HG03521 (cell line): ENCODE measurements around the gene MRPL49.
"Not testable (repeated sequence)": the region's sequence is repeated elsewhere in the genome, so short reads cannot be mapped to it uniquely, and the experiment has no call there.

Experiments used
- ATAC-seq: cut with Tn5 transposase; IDR thresholded peaks from one replicate; pipeline ENCODE4 v1.9.1; 2021; ENCODE audit warnings: mild to moderate bottlenecking, moderate library complexity; ENCODE audit not compliant: unreplicated experiment

The MRPL49 gene

GRCh38 chr11:65160643-65161042 is 38.5 kb downstream of the MRPL49 start:
- ATAC-seq: no peak

- no peak for ATAC-seq
Measured at GRCh38 chr11:65163684-65164083, 41.6 kb downstream of the MRPL49 start.

DNA sequence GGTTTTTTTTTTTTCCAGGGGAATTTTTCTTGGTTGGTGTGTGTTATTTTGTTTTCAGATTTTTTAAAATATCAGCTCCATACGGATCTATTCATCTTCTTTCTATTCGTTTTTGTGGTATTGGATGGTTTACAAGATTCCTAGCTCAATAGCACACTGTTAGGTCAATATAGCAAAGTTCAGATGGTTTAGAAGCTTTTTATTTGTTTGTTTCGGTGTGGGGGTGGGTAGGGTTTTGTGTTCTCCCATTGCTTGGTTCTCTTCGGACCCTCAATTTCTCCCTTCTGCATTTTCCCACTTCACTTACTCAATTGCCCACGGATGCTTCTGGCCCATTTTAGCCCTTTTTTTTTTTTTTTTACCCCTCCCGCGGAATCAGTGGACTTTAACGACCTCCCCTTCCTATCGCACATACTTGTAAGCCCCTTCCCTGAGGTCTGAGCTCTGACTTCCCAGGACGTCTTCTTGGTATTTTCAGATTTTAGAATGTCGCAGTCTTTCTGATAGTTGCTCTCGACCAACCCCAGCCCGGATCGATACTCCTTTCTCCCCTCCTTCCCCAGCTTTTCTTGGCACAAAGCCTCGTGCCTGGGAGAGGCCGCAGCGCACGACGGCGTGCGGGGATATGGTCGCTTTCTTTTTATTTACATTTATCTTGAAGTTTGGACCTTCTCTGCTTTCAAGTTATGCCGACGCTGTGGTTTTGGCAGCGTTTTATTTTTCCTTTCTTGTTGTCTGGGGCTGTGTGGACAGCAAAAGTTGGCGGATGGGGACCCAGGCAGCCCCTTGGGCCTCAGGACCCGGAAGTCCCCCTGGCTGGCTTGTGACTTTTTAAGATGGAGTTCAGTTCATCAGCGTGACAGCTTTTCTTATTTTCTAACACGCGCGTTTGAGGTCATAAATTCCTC is 43.5 kb downstream of the MRPL49 start:
- no peak for ATAC-seq

DNA sequence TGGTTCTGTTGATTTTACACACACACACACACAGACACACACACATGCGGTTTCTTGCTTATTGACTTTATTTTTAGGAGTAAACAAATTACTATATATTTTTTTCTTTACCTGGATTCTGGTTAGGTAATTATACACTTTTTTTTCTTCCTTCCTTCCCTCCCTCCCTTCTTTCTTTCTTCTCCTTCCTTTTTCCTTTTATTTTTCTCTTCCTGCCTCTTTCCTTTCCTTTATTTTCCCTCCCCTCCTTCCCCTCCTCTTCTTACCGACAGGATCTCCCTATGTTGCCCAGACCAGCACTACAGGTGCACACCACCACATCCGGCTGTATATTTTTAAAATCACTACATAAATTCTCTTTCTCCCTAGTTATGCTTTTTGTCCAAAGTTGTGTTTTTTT is 44.8 kb downstream of the MRPL49 start:
- no peak for ATAC-seq

DNA sequence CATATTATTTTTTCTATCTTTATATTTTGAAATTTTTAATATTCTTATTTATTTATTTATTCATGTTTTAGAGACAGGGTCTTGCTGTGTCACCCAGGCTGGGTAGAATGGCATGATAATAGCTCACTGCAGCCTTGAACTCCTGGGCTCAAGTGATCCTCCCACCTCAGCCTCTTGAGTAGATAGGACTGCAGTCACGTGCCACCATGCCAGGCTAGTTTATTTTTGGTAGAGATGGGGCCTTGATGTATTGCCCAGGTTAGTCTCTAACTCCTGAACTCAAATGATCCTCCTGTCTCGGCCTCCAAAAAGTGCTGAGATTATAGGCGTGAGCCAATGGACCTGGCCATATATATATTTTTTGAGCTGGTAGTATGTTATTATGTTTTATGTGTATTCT is 45.5 kb downstream of the MRPL49 start:
- no peak for ATAC-seq

GRCh38 chr11:65169164-65169641 is 47.1 kb downstream of the MRPL49 start:
- ATAC-seq: no peak

- ATAC-seq: no peak
Measured at GRCh38 chr11:65170058-65170534, 48.0 kb downstream of the MRPL49 start, which contains the start of gene SPDYC. Gene SPDYC (plus strand): TSS chr11:65170233. CDS start chr11:65171358, 1,125 bp downstream.

- ATAC-seq: no peak
Measured at GRCh38 chr11:65172600-65172999, 50.5 kb downstream of the MRPL49 start.

DNA sequence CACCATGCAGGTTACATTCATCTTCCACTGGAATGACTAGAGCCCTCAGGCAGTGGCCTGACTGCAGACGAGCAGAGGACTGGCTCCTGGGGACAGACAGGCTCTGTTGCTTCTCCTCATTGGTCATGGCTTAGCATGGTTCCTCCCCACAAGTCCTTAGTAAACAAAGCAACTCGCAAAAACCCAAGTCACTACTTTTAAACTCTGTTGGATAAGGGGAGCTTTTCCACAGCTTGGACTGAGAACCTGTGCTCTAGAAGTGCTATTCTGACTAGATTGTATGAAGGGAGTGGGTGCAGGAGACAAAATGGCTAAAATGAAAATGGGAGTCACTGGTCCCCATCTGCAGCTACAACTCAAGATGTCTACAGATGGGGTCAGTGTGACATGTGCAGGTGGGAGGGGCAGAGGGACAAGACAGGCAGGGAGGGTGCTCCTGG is 52.5 kb downstream of the MRPL49 start:
- ATAC-seq: not testable (repeated sequence)
